Measurements from ENCODE around the gene CNTNAP4.

The CNTNAP4 gene

GRCh38 chr16:76303637-76304314 lies 26.6 kb downstream of the CNTNAP4 start:
- no peak for TF ChIP-seq ZFX (IDR thresholded peaks at IDR 0.05)
- TF ChIP-seq CTCF (conservative IDR thresholded peaks at IDR 0.05), result no peak
- no peak overlapping the region for H3K27ac ChIP-seq

GRCh38 chr16:76309639-76310335 lies 32.6 kb downstream of the CNTNAP4 start:
- peak overlapping the region; percentile 88 for H3K27ac ChIP-seq
- TF ChIP-seq CTCF (conservative IDR thresholded peaks at IDR 0.05) (no peak), ZFX (IDR thresholded peaks at IDR 0.05) (no peak)

- H3K27ac ChIP-seq, result no peak overlapping the region
- TF ChIP-seq ZFX (IDR thresholded peaks at IDR 0.05) (no peak), CTCF (conservative IDR thresholded peaks at IDR 0.05) (no peak)
Observed at GRCh38 chr16:76311260-76311659, 34.1 kb downstream of the CNTNAP4 start.

- H3K27ac ChIP-seq, result no peak overlapping the region
- TF ChIP-seq CTCF (conservative IDR thresholded peaks at IDR 0.05) (no peak), ZFX (IDR thresholded peaks at IDR 0.05) (no peak)
Observed at GRCh38 chr16:76318565-76318964, 41.4 kb downstream of the CNTNAP4 start.

GRCh38 chr16:76329106-76329505 lies 51.9 kb downstream of the CNTNAP4 start:
- peak overlapping the region; percentile 51; the same call in 1 of the 2 replicates for H3K27ac ChIP-seq
- TF ChIP-seq CTCF (conservative IDR thresholded peaks at IDR 0.05) (no peak), ZFX (IDR thresholded peaks at IDR 0.05) (no peak)

- TF ChIP-seq CTCF (conservative IDR thresholded peaks at IDR 0.05) (no peak), ZFX (IDR thresholded peaks at IDR 0.05) (no peak)
- H3K27ac ChIP-seq, result no peak overlapping the region
Observed at GRCh38 chr16:76335180-76335974, 58.2 kb downstream of the CNTNAP4 start.

GRCh38 chr16:76336112-76336511 lies 58.9 kb downstream of the CNTNAP4 start:
- no peak for TF ChIP-seq ZFX (IDR thresholded peaks at IDR 0.05)
- no peak for TF ChIP-seq CTCF (conservative IDR thresholded peaks at IDR 0.05)
- H3K27ac ChIP-seq, result no peak overlapping the region
